Thymus (tissue), 11 donors: ENCODE measurements around the gene KCNAB1. TPM values are rescaled to one million over a fixed set of nuclear protein-coding genes. Genes with fewer than 3 reads are reported as not detected.

ENCODE experiments used
- DNase-seq, 9 donors: peaks; one replicate each; pipeline ENCODE4 v3.0.0-alpha.2; 2013; ENCODE audit warnings: low spot score in 9 of 9, low read depth in 6 of 9, missing footprints in 1 of 9
- H3K27ac ChIP-seq, 2 donors: one replicate each; pipeline ENCODE4 v1.5.1; 2013; ENCODE audit warnings: control low read depth in 1 of 2, low read depth in 1 of 2, low read length in 1 of 2, mild to moderate bottlenecking in 1 of 2, moderate library complexity in 1 of 2
- H3K27me3 ChIP-seq, 2 donors: one replicate each; pipeline ENCODE4 v1.5.1; 2013; ENCODE audit warnings: low read length in 1 of 2; ENCODE audit not compliant: control insufficient read depth in 2 of 2, insufficient read depth in 1 of 2
- H3K36me3 ChIP-seq, 2 donors: one replicate each; pipeline ENCODE4 v1.5.1; 2013; ENCODE audit warnings: low read length in 1 of 2, mild to moderate bottlenecking in 1 of 2, moderate library complexity in 1 of 2; ENCODE audit not compliant: control insufficient read depth in 2 of 2, insufficient read depth in 2 of 2
- H3K4me1 ChIP-seq, 2 donors: one replicate each; pipeline ENCODE4 v1.5.1; 2013; ENCODE audit warnings: low read length in 2 of 2; ENCODE audit not compliant: control insufficient read depth in 2 of 2, insufficient read depth in 2 of 2
- H3K4me3 ChIP-seq, 2 donors: one replicate each; pipeline ENCODE4 v1.5.1; 2013; ENCODE audit warnings: low read length in 2 of 2, control low read depth in 1 of 2, mild to moderate bottlenecking in 1 of 2
- H3K9me3 ChIP-seq, 2 donors: one replicate each; pipeline ENCODE4 v1.5.1; 2013; ENCODE audit warnings: low read length in 1 of 2, mild to moderate bottlenecking in 1 of 2; ENCODE audit not compliant: control insufficient read depth in 2 of 2, insufficient read depth in 1 of 2
- WGBS: extraction: QIAGEN DNeasy Blood & Tissue Kit; methylation state at CpG from one replicate; pipeline ENCODE4 v1.1.7; 2013; 5-methylcytosine and 5-hydroxymethylcytosine counted together
- polyA plus RNA-seq: library from polyadenylated mRNA; stranded (reverse); fragments of 200-250 nt; gene quantifications from one replicate; pipeline ENCODE4 v1.2.3, GENCODE V29; 2013
- total RNA-seq: library from RNA; stranded (reverse); fragments of 120-200 nt; gene quantifications from one replicate; pipeline ENCODE4 v1.2.4, GENCODE V29; 2013
- donor health status: healthy.

The KCNAB1 gene
- total and polyA plus RNA-seq, 2 donors: 1.0 to 4.0 TPM

- H3K36me3 ChIP-seq: no peaks in the 10 kb centered on the region
- H3K4me3 ChIP-seq: no peak overlapping the region
- no peak overlapping the region for H3K27ac ChIP-seq
- no peak for DNase-seq
- no peaks in the 10 kb centered on the region for H3K4me1 ChIP-seq
- H3K27me3 ChIP-seq: no peaks in the 10 kb centered on the region
- H3K9me3 ChIP-seq: peaks cover 0 to 4% of the 10 kb centered on the region in 2 donors
These were observed 229.6 kb downstream of the KCNAB1 start for GRCh38 chr3:156349978-156350377.

GRCh38 chr3:156350781-156351180, 230.4 kb downstream of the KCNAB1 start:
- WGBS: 29% methylated on average over 4 of the region's 4 CpGs
- H3K27ac ChIP-seq: no peak overlapping the region
- no peak overlapping the region for H3K4me3 ChIP-seq
- no peaks in the 10 kb centered on the region for H3K27me3 ChIP-seq
- H3K4me1 ChIP-seq: no peaks in the 10 kb centered on the region
- no peaks in the 10 kb centered on the region for H3K36me3 ChIP-seq
- H3K9me3 ChIP-seq: peaks cover 0 to 4% of the 10 kb centered on the region in 2 donors
- DNase-seq: no peak

GRCh38 chr3:156351783-156352182, 231.4 kb downstream of the KCNAB1 start:
- DNase-seq: no peak
- Histone ChIP-seq H3K9me3 (peaks cover 0 to 4% of the 10 kb centered on the region in 2 donors), H3K4me3 (no peak overlapping the region), H3K27ac (no peak overlapping the region), H3K27me3 (no peaks in the 10 kb centered on the region), H3K4me1 (no peaks in the 10 kb centered on the region), H3K36me3 (no peaks in the 10 kb centered on the region)
- WGBS: over 99% methylated on average over 6 of the region's 6 CpGs

GRCh38 chr3:156352728-156353127, 232.3 kb downstream of the KCNAB1 start:
- Histone ChIP-seq H3K9me3 (peaks cover 0 to 4% of the 10 kb centered on the region in 2 donors), H3K4me1 (no peaks in the 10 kb centered on the region), H3K27me3 (no peaks in the 10 kb centered on the region), H3K27ac (no peak overlapping the region), H3K4me3 (no peak overlapping the region), H3K36me3 (no peaks in the 10 kb centered on the region)
- no peak for DNase-seq
- 94% methylated on average over 2 of the region's 2 CpGs for WGBS

DNA sequence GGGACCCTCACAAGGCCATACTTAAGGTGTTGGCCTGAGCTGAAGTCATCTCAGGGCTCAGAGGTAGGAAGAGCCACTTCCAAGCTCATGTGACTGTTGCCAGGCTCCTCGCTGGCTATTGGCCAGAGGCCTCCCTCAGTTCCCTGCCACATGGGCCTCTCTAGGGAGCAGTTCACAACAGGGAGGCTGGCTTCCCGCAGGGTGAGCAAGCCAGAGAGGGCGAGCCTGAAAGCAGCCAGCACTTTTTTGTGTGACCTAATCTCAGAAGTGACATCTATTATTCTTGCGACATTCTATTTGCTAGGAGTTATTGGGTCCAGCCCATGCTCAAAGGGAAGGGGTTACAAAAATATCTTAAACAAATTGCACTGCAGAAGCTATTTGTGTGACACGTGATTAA, 233.2 kb downstream of the KCNAB1 start:
- no peak overlapping the region for H3K4me3 ChIP-seq
- 96% methylated on average over 5 of the region's 5 CpGs for WGBS
- H3K27ac ChIP-seq: no peak overlapping the region
- no peaks in the 10 kb centered on the region for H3K36me3 ChIP-seq
- H3K4me1 ChIP-seq: no peaks in the 10 kb centered on the region
- no peaks in the 10 kb centered on the region for H3K27me3 ChIP-seq
- peaks cover 0 to 4% of the 10 kb centered on the region in 2 donors for H3K9me3 ChIP-seq
- DNase-seq: no peak

DNA sequence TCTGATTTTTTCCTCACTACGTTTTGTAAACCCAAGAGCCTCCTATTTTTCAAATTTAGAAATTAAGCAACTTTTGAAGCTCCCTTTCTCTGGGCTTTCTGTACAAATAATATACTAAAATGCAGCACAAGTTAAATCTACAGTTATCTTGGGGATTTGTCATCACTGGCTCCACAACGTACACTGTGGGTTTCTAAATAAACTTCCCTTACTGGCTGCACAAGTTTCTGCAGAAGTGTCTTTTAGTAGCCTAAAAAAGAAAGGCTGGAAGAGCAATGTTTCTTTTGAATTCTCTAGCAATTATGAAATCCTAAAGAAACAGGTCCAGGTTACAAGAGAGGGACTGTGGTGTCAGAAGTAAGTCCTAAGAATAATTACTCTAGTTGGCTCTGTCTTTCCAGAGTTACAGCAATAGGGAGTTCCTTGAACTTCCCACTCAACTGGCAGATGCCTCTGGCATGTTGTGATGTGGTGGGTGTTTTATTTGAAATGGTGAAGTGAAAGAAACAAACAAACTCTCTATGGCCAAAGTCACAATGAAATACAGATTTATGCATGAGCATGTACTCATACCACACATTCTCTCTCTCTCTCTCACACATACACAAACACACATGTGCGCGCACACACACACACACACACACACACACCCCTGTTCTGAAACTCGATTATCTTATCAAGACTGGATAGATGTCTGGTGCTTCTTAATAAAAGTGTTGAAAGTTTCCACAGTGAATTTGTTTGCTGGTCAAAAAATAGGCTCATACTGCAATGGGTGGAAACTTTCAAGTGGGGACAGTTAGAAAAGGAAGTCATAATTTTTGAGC, 236.4 kb downstream of the KCNAB1 start:
- Histone ChIP-seq H3K36me3 (no peaks in the 10 kb centered on the region), H3K27ac (no peak overlapping the region), H3K4me1 (no peaks in the 10 kb centered on the region), H3K9me3 (peaks cover 0 to 3% of the 10 kb centered on the region in 2 donors), H3K27me3 (no peaks in the 10 kb centered on the region), H3K4me3 (no peak overlapping the region)
- whole genome bisulfite sequencing: 71% methylated on average over 5 of the region's 5 CpGs
- no peak for DNase-seq

GRCh38 chr3:156358232-156358631, 237.9 kb downstream of the KCNAB1 start:
- H3K9me3 ChIP-seq: no peaks in the 10 kb centered on the region
- H3K27me3 ChIP-seq: no peaks in the 10 kb centered on the region
- no peaks in the 10 kb centered on the region for H3K4me1 ChIP-seq
- no peak overlapping the region for H3K4me3 ChIP-seq
- H3K27ac ChIP-seq: no peak overlapping the region
- no peaks in the 10 kb centered on the region for H3K36me3 ChIP-seq
- no peak for DNase-seq
- WGBS: 95% methylated on average over 2 of the region's 2 CpGs

- no peak for DNase-seq
- Histone ChIP-seq H3K9me3 (no peaks in the 10 kb centered on the region), H3K27ac (no peak overlapping the region), H3K4me1 (no peaks in the 10 kb centered on the region), H3K36me3 (no peaks in the 10 kb centered on the region), H3K4me3 (no peak overlapping the region), H3K27me3 (no peaks in the 10 kb centered on the region)
- 78% methylated on average over 3 of the region's 3 CpGs for WGBS
These were observed 239.0 kb downstream of the KCNAB1 start for GRCh38 chr3:156359368-156359767.

- H3K4me1 ChIP-seq: no peaks in the 10 kb centered on the region
- WGBS: 85% methylated on average over 4 of the region's 4 CpGs
- DNase-seq: no peak
- no peak overlapping the region for H3K4me3 ChIP-seq
- H3K27ac ChIP-seq: no peak overlapping the region
- H3K9me3 ChIP-seq: no peaks in the 10 kb centered on the region
- no peaks in the 10 kb centered on the region for H3K27me3 ChIP-seq
- H3K36me3 ChIP-seq: no peaks in the 10 kb centered on the region
These were observed 239.7 kb downstream of the KCNAB1 start for GRCh38 chr3:156360083-156360482.
